Testis (tissue), 3 donors: ENCODE data around the gene IL1RAPL2. TPM values are rescaled to one million over a fixed set of nuclear protein-coding genes. Genes with fewer than 3 reads are reported as not detected.

Experiments
- DNase-seq: peaks from one replicate; pipeline ENCODE4 v3.0.0-alpha.2; 2019
- H3K27ac ChIP-seq, 2 donors: fragments of 200-600 bp; sonication (generic); one replicate each; pipeline ENCODE4 v1.5.1; 2019
- H3K27me3 ChIP-seq: fragments of 200-600 bp; sonication (generic); one replicate; pipeline ENCODE4 v1.5.1; 2019
- H3K36me3 ChIP-seq: fragments of 200-600 bp; sonication (generic); one replicate; pipeline ENCODE4 v1.5.1; 2017; ENCODE audit warnings: low read depth; ENCODE audit errors: missing control alignments
- H3K4me1 ChIP-seq: fragments of 200-600 bp; sonication (generic); one replicate; pipeline ENCODE4 v1.5.1; 2019
- H3K4me3 ChIP-seq, 2 donors: fragments of 200-600 bp; sonication (generic); one replicate each; pipeline ENCODE4 v1.5.1; 2017 to 2019
- H3K9me3 ChIP-seq: fragments of 200-600 bp; sonication (generic); one replicate; pipeline ENCODE4 v1.5.1; 2017
- CTCF ChIP-seq, 3 experiments: fragments of 450-650 bp in 2 of 3; fragments of 200-600 bp in 1 of 3; sonication (generic) in 1 of 3; IDR thresholded peaks; one replicate each; pipeline ENCODE4 v1.5.1; 2016 to 2019; ENCODE audit warnings: antibody characterized with exemption in 3 of 3, mild to moderate bottlenecking in 2 of 3, moderate library complexity in 1 of 3
- POLR2A ChIP-seq: fragments of 450-650 bp; IDR thresholded peaks from one replicate; pipeline ENCODE4 v1.6.1; 2017; ENCODE audit warnings: antibody characterized with exemption, mild to moderate bottlenecking, moderate library complexity
- WGBS, 2 donors: methylation state at CpG; one replicate each; pipeline ENCODE4 v1.1.5; 2018; 5-methylcytosine and 5-hydroxymethylcytosine counted together
- intact Hi-C: fragments of 100-400 bp; cut with DNase I; formaldehyde crosslinking; loops from one replicate; pipeline ENCODE4 v1.15.1; 2023; ENCODE audit warnings: low total_unique reads
- polyA plus RNA-seq: library from polyadenylated mRNA; stranded (reverse); fragments of 350-450 nt; fragmentation: Illumina TruSeq; extraction: RNeasy Lipid Tissue Mini Kit (QIAGEN cat#74804); gene quantifications from one replicate; pipeline ENCODE4 v1.2.3, GENCODE V29; 2014; ENCODE audit warnings: low read depth, low replicate concordance; ENCODE audit not compliant: insufficient read depth
- total RNA-seq, 2 donors: library from RNA; depleted of rRNA; stranded (reverse); fragments of >200 nt; gene quantifications; one replicate each; pipeline ENCODE4 v1.2.3, GENCODE V29; 2016

IL1RAPL2 gene
- total and polyA plus RNA-seq, 3 donors from 2014 or later: 0.47 to 1.3 (median 1.2) TPM

DNA sequence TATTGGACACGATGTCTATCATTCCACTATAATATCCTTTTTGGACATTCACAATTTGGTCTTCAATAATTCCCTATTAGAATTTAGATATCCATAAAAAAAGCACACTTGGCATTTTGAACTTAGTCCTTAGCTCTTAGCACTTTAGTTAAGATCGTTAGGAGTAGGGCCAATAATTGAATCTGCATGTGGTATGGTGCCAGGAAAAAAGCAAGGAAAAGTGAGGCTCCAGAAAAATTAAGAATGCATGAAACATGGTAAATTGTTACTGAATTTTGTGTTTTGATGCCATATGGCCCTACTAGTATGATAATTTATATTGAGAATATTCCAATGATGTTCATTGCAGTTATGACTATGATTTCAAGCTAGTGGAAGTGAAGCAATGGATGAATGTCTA is 708.1 kb downstream of the IL1RAPL2 start:
- Histone ChIP-seq H3K9me3 (no peaks in the 10 kb centered on the region), H3K4me1 (no peaks in the 10 kb centered on the region), H3K36me3 (no peaks in the 10 kb centered on the region), H3K27me3 (no peaks in the 10 kb centered on the region), H3K4me3 (no peak overlapping the region), H3K27ac (no peak overlapping the region)
- TF ChIP-seq POLR2A (no peak), CTCF (IDR thresholded peaks at IDR 0.05) (no peak)
- 69 to 77% methylated on average over 2 of the region's 2 CpGs for WGBS, 2 donors
- intact Hi-C loops: no loop called here
- DNase-seq: no peak

DNA sequence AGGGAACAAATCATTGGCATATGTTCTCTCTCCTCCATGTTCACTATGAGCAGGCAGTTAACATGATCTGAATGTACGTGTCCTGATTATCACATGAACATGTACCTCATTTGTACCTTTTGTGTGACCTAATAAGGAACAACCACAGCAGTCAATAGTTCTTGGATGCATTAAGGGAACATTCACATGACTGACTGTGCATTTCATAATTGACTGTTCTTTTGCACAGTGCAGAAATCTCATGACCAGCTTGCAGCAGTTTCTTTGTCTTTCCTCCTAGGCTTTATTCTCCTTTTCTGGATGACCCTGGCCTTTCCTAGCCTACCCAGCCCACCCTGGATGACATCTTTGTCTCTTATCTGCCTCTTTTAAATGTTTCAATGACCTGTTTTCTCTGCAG is 711.1 kb downstream of the IL1RAPL2 start:
- no peak for TF ChIP-seq POLR2A
- no peak for TF ChIP-seq CTCF (IDR thresholded peaks at IDR 0.05)
- H3K4me3 ChIP-seq: no peak overlapping the region
- H3K9me3 ChIP-seq: no peaks in the 10 kb centered on the region
- no peak overlapping the region for H3K27ac ChIP-seq
- no peaks in the 10 kb centered on the region for H3K4me1 ChIP-seq
- no peaks in the 10 kb centered on the region for H3K27me3 ChIP-seq
- DNase-seq: no peak
- intact Hi-C loops: no loop called here
- 43 to 64% methylated on average over 1 of the region's 1 CpG for WGBS, 2 donors
- H3K36me3 ChIP-seq: no peaks in the 10 kb centered on the region

DNA sequence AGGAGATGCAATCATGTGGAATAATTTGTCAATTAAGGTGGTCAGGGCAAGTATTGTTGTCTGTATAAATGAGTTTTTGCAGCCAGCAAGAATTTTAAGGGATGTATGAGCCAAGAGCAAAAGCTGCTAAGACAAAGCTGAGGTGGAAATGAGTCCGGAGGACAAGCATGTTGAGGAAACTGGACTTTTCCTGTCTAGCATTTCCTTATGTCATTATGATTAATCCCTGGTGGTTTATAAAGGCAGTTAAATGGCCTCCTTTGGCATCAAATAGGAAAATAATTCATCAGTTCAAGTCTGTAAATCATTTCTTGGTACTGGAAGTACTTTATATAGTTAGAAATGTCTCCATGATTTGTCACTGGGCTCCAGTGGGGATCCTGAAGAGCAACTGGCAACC is 716.1 kb downstream of the IL1RAPL2 start:
- 40 to 58% methylated on average over 1 of the region's 1 CpG for WGBS, 2 donors
- Histone ChIP-seq H3K36me3 (no peaks in the 10 kb centered on the region), H3K4me3 (no peak overlapping the region), H3K27ac (no peak overlapping the region), H3K27me3 (no peaks in the 10 kb centered on the region), H3K9me3 (no peaks in the 10 kb centered on the region), H3K4me1 (no peaks in the 10 kb centered on the region)
- intact Hi-C loops: no loop called here
- TF ChIP-seq POLR2A: no peak
- TF ChIP-seq CTCF (IDR thresholded peaks at IDR 0.05): no peak
- no peak for DNase-seq

- H3K9me3 ChIP-seq: no peaks in the 10 kb centered on the region
- H3K4me1 ChIP-seq: no peaks in the 10 kb centered on the region
- H3K36me3 ChIP-seq: no peaks in the 10 kb centered on the region
- H3K4me3 ChIP-seq: no peak overlapping the region
- WGBS, 2 donors: 69 to 79% methylated on average over 3 of the region's 3 CpGs
- no peak for DNase-seq
- no peaks in the 10 kb centered on the region for H3K27me3 ChIP-seq
- intact Hi-C loops: no loop called here
- H3K27ac ChIP-seq: no peak overlapping the region
- TF ChIP-seq CTCF (IDR thresholded peaks at IDR 0.05): no peak
- TF ChIP-seq POLR2A: no peak
Observed at GRCh38 chrX:105297041-105297440, 731.0 kb downstream of the IL1RAPL2 start.

DNA sequence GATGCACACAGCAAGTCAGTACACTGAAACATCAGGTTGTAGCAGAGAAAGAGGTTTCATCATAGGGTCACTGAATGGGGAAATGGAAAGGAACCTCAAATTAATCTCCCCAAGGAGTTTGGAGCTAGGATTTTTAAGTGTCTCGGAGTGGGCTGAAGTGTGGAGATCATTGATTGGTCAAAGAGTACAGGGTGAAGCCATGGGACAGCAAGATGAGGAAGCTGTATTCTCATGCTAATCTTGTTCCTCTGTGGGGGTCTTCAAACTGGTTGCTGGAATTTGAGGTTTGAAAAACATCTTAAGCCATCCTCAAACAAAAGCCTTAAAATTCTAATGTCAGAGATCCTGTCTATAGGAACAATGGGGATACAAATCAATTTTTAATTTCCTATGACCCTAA is 733.3 kb downstream of the IL1RAPL2 start:
- H3K4me1 ChIP-seq: no peaks in the 10 kb centered on the region
- DNase-seq: no peak
- no peaks in the 10 kb centered on the region for H3K27me3 ChIP-seq
- WGBS, 2 donors: 100% methylated on average over 1 of the region's 1 CpG
- H3K4me3 ChIP-seq: no peak overlapping the region
- H3K36me3 ChIP-seq: no peaks in the 10 kb centered on the region
- intact Hi-C loops: no loop called here
- no peak overlapping the region for H3K27ac ChIP-seq
- TF ChIP-seq CTCF (IDR thresholded peaks at IDR 0.05) (no peak), POLR2A (no peak)
- no peaks in the 10 kb centered on the region for H3K9me3 ChIP-seq
